Esophagus muscularis mucosa (tissue), 4 donors: ENCODE results near the gene TLR2. TPM values are rescaled to one million over a fixed set of nuclear protein-coding genes. Genes with fewer than 3 reads are reported as not detected.

ENCODE experiments used
- DNase-seq: peaks from one replicate; pipeline ENCODE4 v3.0.0-alpha.2; 2017; ENCODE audit errors: extremely low spot score
- H3K27ac ChIP-seq, 4 donors: fragments of 200-600 bp; sonication (generic); replicated peaks in 1 of 4; 1 replicate in 3 of 4; 2 replicates in 1 of 4; pipeline ENCODE4 v1.5.1; 2016 to 2019; ENCODE audit warnings: mild to moderate bottlenecking in 1 of 4
- H3K27me3 ChIP-seq, 4 donors: fragments of 200-600 bp; sonication (generic); one replicate each; pipeline versions ENCODE4 v1.5.1 to v1.6.0; 2016 to 2019
- H3K36me3 ChIP-seq, 4 donors: fragments of 200-600 bp; sonication (generic); one replicate each; pipeline ENCODE4 v1.5.1; 2016 to 2019
- H3K4me1 ChIP-seq, 4 donors: fragments of 200-600 bp; sonication (generic); one replicate each; pipeline ENCODE4 v1.5.1; 2016 to 2019
- H3K4me3 ChIP-seq, 4 donors: fragments of 200-600 bp; sonication (generic); 1 replicate in 2 of 4; 2 replicates in 2 of 4; pipeline ENCODE4 v1.5.1; 2016 to 2019; ENCODE audit warnings: mild to moderate bottlenecking in 4 of 4, moderate library complexity in 1 of 4
- H3K9me3 ChIP-seq, 4 donors: fragments of 200-600 bp; sonication (generic); 1 replicate in 3 of 4; 2 replicates in 1 of 4; pipeline ENCODE4 v1.5.1; 2016 to 2019
- EP300 ChIP-seq: sonication (generic); formaldehyde crosslinking; IDR thresholded peaks from one replicate; pipeline ENCODE4 v1.6.1; 2017; ENCODE audit warnings: antibody characterized with exemption
- POLR2A ChIP-seq: fragments of 450-650 bp; IDR thresholded peaks from one replicate; pipeline ENCODE4 v1.6.1; 2017; ENCODE audit warnings: antibody characterized with exemption, moderate library complexity, mild to moderate bottlenecking, low read depth
- POLR2AphosphoS5 ChIP-seq, 2 donors: sonication (generic); formaldehyde crosslinking; IDR thresholded peaks; one replicate each; pipeline ENCODE4 v1.6.1; 2017; ENCODE audit warnings: antibody characterized with exemption in 2 of 2
- WGBS: methylation state at CpG from one replicate; pipeline ENCODE4 v1.1.5; 2018; 5-methylcytosine and 5-hydroxymethylcytosine counted together
- intact Hi-C: fragments of 100-400 bp; cut with DNase I; formaldehyde crosslinking; loops from one replicate; pipeline ENCODE4 v1.15.1; 2023
- total RNA-seq, 4 donors: library from RNA; depleted of rRNA; stranded (reverse); fragments of >200 nt; gene quantifications; one replicate each; pipeline versions ENCODE4 v1.1.0 to v1.2.1, GENCODE V29; 2016
- TF ChIP-seq, protein P1 (sequence below), 3 experiments: fragments of 200-600 bp in 2 of 3; fragments of 450-650 bp in 1 of 3; sonication (generic) in 2 of 3; IDR thresholded peaks; one replicate each; pipeline ENCODE4 v1.5.1; 2017 to 2019; ENCODE audit warnings: antibody characterized with exemption in 3 of 3, mild to moderate bottlenecking in 2 of 3, moderate library complexity in 1 of 3

The TLR2 gene
- total RNA-seq, 4 donors from 2014 or later: 5.6 to 39.8 (median 8.8) TPM

DNA sequence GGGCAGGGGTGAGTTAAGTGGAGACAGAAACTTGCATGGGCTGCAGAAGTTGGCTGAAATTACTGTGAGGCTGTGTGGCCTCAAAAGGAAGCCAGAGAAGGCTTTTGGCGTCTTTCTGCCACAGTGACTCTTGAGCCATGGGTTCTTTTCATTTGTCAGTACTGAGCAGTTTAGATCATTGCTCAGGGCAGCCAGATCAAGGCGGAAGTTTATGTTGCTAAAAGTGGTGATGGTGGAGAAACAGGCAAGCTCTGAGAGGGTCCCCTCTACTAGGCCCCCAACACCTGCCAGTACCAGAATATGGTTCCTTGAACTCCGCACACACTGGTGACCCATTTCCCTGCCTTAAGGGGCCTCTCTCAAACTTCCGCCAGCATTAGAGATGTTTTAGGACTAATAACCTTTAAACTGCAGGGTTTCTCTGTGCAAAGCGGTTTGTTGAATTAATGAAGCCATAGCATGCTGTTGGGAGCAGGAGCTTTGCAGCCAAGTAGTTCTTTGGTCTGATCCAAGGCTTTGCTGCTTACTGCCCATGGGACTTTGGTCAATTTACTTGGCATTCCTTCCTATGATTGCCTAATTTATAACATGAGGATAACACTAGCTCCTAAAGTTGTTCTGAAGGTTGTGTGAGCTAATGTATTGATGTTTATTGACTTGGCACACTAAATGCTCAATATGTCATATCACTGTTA lies 41.2 kb downstream of the TLR2 start:
- Histone ChIP-seq H3K4me3 (no peak overlapping the region), H3K27me3 (no peaks in the 10 kb centered on the region), H3K4me1 (no peaks in the 10 kb centered on the region), H3K36me3 (no peaks in the 10 kb centered on the region), H3K9me3 (no peaks in the 10 kb centered on the region), H3K27ac (no peak overlapping the region)
- 94% methylated on average over 5 of the region's 5 CpGs for WGBS
- no peak for DNase-seq
- TF ChIP-seq, protein P1, sequence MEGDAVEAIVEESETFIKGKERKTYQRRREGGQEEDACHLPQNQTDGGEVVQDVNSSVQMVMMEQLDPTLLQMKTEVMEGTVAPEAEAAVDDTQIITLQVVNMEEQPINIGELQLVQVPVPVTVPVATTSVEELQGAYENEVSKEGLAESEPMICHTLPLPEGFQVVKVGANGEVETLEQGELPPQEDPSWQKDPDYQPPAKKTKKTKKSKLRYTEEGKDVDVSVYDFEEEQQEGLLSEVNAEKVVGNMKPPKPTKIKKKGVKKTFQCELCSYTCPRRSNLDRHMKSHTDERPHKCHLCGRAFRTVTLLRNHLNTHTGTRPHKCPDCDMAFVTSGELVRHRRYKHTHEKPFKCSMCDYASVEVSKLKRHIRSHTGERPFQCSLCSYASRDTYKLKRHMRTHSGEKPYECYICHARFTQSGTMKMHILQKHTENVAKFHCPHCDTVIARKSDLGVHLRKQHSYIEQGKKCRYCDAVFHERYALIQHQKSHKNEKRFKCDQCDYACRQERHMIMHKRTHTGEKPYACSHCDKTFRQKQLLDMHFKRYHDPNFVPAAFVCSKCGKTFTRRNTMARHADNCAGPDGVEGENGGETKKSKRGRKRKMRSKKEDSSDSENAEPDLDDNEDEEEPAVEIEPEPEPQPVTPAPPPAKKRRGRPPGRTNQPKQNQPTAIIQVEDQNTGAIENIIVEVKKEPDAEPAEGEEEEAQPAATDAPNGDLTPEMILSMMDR (IDR thresholded peaks at IDR 0.05): no peak
- TF ChIP-seq EP300 (no peak), POLR2AphosphoS5 (IDR thresholded peaks at IDR 0.05) (no peak), POLR2A (no peak)
- intact Hi-C loops: no loop called here

DNA sequence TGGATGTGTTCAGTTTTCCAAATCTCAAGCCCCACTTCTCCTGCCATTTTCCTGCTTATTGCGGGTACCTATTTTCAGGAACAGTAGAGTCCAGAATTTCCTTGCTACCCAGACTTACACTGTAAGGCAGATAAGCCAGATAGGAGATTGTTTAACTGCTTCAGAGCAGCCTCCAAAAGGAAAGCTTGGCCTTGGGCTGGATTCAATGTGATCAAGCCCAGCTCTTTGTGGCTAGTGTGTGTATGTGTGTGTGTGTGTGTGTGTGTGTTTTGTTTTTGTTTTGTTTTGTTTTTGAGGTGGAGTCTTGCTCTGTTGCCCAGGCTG lies 41.7 kb downstream of the TLR2 start:
- Histone ChIP-seq H3K4me3 (no peak overlapping the region), H3K36me3 (no peaks in the 10 kb centered on the region), H3K27me3 (no peaks in the 10 kb centered on the region), H3K9me3 (no peaks in the 10 kb centered on the region), H3K27ac (no peak overlapping the region), H3K4me1 (no peaks in the 10 kb centered on the region)
- TF ChIP-seq POLR2AphosphoS5 (IDR thresholded peaks at IDR 0.05) (no peak), POLR2A (no peak), EP300 (no peak)
- TF ChIP-seq, protein P1 (IDR thresholded peaks at IDR 0.05): no peak
- DNase-seq: no peak
- intact Hi-C loops: no loop called here
- 93% methylated on average over 1 of the region's 1 CpG for WGBS

DNA sequence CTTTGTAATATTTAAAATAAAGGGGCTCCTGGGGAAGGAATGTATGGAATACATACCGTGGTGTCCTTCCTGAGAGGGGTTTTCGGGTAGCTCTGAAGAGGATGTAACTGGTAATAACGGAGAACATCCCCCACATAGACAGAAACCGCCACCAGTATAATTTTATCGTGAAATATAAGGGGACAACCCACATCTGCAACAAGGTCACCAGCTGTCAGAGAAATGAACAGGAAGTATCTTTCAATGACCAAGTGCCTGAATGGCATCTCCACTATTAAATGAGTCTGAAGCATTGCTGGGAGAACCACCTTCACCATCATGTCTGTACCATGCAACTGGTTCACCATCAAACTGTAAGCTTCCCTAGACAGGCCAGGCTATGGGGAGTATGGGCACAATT lies 44.1 kb downstream of the TLR2 start:
- no peak overlapping the region for H3K4me3 ChIP-seq

DNA sequence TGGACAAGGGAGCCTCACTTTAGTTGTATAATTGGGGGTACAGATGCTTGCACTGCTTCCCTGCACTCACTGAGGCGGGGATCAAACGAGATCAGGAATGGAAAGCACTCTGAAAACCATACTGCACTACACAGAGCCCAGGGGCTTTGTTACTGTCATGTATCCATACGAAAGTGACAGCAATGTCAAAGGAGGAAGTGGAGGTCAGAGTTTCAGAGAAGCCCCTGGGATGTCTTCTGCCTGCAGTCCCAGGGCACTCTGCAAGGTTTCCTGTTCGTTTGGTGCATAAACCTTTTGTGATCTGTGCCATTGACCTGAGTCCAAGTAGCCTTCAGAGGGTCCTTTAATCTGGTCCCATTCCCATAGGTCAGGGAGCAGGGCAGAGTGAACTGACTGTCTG lies 44.6 kb downstream of the TLR2 start:
- Histone ChIP-seq H3K27me3 (no peaks in the 10 kb centered on the region), H3K9me3 (no peaks in the 10 kb centered on the region), H3K36me3 (no peaks in the 10 kb centered on the region), H3K27ac (no peak overlapping the region), H3K4me1 (no peaks in the 10 kb centered on the region), H3K4me3 (no peak overlapping the region)
- no peak for TF ChIP-seq POLR2A
- TF ChIP-seq, protein P1 (IDR thresholded peaks at IDR 0.05): no peak
- no peak for TF ChIP-seq POLR2AphosphoS5 (IDR thresholded peaks at IDR 0.05)
- no peak for TF ChIP-seq EP300
- intact Hi-C loops: no loop called here
- WGBS: 71% methylated on average over 4 of the region's 4 CpGs
- no peak for DNase-seq

More for the DNA sequence above, 44.1 kb downstream of the TLR2 start:
- no peak for DNase-seq
- Histone ChIP-seq H3K4me1 (no peaks in the 10 kb centered on the region), H3K27ac (no peak overlapping the region), H3K9me3 (no peaks in the 10 kb centered on the region), H3K36me3 (no peaks in the 10 kb centered on the region), H3K27me3 (no peaks in the 10 kb centered on the region)
- TF ChIP-seq EP300 (no peak), POLR2AphosphoS5 (IDR thresholded peaks at IDR 0.05) (no peak), POLR2A (no peak)
- TF ChIP-seq, protein P1 (IDR thresholded peaks at IDR 0.05): no peak
- WGBS: 81% methylated on average over 5 of the region's 5 CpGs
- intact Hi-C loops: no loop called here

DNA sequence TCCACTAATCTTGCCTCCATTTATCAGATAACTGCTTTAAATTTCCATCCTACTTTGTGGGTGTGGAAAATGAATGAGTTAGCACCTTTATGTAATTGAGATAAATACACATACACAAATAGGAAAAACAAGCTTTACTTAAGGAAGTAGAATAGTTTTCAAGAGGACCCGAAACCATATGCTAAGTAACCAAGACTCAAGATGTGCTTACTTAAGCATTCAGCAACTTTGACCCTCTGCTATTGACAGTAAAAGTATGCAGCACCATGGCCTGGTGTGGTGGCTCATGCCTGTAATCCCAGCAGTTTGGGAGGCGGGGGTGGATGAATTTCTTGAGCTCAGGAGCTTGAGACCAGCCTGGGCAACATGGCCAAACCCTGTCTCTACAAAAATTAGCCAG lies 45.8 kb downstream of the TLR2 start:
- WGBS: 84% methylated on average over 2 of the region's 2 CpGs
- Histone ChIP-seq H3K9me3 (no peaks in the 10 kb centered on the region), H3K27ac (no peak overlapping the region), H3K36me3 (no peaks in the 10 kb centered on the region), H3K4me1 (no peaks in the 10 kb centered on the region), H3K4me3 (no peak overlapping the region), H3K27me3 (no peaks in the 10 kb centered on the region)
- no peak for DNase-seq
- intact Hi-C loops: no loop called here
- TF ChIP-seq EP300 (no peak), POLR2A (no peak), POLR2AphosphoS5 (IDR thresholded peaks at IDR 0.05) (no peak)
- TF ChIP-seq, protein P1 (IDR thresholded peaks at IDR 0.05): no peak
